Amygdala (tissue), 56 donors: ENCODE measurements around the gene USP28.
"Not testable (repeated sequence)": the region's sequence is repeated elsewhere in the genome, so short reads cannot be mapped to it uniquely, and the experiment has no call there.

ENCODE experiments used
- DNase-seq, 56 donors: peaks; one replicate each; lab custom pipeline; 2025; lab: John Stamatoyannopoulos, UW

Gene USP28

DNA sequence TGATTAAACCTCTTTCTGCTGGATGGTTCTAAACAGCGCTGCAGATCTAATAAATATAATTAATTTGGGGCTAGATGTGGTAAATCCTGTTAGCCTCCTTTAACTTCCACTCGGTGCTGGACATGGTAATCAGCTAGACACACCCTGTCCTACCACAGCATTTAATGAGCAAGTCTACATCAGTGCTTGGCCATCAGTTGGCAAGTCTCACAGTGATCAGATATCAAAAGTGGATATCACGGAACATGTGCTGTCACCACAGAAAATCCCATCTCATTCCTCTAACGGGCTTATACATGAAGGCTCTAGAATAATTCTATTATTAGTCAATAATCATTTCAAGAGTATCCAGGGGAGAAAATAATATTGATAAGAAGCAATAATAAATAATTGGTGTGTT, 5.6 kb upstream of the USP28 start:
- DNase-seq, result no peak

DNA sequence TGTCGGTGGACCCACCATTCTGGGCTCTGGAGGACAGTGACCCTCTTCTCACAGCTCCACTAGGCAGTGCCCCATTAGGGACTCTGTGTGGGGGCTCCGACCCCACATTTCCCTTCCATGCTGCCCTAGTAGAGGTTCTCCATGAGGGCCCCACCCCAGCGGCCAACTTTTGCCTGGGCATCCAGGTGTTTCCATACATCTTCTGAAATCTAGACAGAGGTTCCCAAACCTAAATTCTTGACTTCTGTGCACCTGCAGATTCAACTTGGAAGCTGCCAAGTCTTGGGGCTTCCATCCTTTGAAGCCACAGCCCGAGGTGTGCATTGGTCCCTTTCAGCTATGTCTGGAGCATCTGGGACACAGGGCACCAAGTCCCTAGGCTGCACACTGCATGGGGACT, 4.1 kb upstream of the USP28 start:
- not testable (repeated sequence) for DNase-seq

DNA sequence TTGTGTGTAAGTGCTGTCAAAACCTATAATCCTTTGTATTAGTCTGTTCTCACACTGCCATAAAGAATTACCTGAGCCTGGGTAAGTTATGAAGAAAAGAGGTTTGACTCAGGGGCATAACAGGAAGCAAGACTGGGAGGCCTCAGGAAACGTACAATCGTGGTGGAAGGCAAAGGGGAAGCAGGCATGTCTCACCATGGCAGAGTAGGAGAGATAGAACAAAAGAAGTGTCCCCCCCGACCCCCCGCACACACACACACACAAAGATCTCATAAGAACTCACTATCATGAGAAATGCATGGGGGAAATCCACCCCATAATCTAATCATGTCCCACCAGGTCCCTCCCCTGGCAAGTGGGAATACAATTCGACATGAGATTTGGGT, 2.3 kb upstream of the USP28 start:
- DNase-seq, result no peak

DNA sequence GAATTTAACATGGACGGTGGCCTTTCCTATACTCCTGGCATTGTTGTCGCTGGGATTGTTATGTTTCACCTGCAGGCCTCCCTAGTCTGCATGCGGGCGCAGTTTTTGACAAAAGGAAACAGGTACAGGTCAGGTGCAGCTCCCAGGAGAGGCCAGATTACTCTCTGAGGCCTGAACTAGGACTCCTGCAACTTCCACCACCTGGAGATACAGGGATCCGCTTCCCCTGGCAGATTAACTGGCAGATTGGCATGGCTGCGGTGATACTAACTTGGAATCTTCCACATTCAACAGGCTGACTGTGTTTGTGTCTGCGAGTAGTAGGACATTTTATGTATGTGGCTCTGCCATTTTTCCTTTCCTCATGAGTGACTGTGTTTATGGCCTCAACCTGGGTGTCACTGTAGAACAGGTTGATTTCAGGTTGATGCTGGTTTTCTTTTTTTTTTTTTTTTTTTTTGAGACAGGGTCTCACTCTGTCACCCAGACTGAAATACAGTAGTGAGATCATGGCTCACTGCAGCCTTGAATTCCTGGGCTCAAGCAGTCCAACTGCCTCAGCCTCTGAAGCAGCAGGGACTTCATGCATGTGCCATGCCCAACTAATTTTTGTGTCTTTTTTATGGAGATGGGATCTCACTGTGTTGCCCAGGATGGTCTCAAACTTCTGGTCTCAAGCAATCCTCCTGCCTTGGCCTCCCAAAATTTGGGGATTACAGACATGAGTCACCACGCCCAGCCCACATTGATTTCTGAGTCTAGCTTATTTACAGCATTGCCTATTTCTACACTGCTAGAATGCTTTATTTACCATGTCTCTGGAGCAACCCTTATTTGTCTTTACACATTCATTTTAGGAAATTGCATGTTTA, 1.7 kb upstream of the USP28 start:
- DNase-seq, result no peak

DNA sequence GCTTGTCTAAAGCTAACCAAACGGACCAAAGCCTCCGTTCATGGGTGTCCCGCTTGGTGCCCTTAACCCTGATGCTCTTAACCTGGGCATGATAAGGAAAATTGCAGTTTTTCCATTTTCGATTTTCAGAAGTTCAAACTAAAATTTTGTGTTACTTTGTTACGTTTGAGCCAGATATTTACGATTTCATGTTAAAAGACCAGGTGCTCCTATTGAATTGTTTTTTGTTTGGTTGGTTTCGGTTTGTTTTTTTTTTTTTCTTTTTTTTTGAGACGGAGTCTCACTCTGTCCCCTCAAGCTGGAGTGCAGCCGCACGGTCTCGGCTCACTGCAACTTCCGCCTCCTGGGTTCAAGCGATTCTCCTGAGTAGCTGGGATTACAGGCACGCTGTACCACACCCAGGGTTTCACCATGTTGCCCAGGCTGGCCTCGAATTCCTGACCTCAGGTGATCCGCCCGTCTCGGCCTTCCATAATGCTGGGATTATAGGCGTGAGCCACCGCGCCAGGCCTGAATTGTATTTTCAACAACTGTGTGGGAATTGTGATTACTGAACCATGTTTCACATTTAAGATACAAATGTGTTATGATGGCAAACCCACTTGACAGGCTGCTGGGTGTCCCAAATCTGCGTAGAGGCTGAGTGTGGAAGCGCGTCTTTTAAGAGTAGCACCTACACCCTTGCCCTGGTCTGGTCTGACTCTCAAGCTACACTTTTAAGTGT, 864 bp upstream of the USP28 start:
- DNase-seq, result no peak

DNA sequence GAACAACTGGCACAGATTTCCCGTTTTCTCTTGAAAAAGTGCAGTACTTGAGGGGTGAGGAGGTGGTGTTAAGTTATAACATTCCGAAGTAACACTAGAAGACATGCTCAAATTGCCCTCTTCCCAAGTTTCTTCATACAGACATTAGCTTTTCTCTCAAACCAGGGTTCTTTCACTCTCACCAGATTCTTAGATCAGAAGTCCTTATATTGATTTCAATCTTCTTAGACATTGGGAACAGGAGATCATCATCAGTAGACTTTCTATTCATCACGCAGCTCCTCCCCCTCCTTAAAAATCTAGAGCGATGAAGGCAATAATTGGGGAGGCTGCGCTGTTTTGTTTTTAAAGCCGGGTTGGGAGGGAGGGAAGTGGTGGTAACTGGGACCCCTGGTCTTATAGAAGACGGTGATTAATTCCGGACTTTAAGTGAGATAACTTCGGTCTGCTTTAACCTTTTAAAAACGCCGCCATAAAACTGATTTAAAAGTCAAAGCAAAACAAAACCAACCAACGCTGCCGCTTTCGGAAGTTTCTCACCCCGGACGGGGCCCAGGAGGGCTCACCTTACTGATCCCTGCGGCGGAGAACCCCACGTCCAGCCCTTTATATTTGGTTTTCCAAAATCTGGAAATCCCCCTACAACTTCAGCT, 665 bp downstream of the USP28 start:
- DNase-seq, result no peak

DNA sequence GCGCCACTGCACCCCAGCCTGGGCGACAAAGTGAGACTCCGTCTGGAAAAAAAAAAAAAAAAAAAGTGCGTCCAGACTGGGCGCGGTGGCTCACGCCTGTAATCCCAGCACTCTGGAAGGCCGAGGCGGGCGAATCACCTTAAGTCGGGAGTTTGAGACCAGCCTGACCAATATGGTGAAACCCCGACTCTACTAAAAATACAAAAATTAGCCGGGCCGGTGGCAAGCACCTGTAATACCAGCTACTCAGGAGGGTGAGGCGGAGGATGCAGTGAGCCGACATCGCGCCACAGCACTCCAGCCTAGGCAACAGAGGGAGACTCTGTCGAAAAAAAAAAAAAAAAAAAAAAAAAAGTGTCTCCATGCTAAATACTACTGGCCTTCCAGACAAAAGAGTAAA, 1.3 kb downstream of the USP28 start:
- DNase-seq, result no peak

DNA sequence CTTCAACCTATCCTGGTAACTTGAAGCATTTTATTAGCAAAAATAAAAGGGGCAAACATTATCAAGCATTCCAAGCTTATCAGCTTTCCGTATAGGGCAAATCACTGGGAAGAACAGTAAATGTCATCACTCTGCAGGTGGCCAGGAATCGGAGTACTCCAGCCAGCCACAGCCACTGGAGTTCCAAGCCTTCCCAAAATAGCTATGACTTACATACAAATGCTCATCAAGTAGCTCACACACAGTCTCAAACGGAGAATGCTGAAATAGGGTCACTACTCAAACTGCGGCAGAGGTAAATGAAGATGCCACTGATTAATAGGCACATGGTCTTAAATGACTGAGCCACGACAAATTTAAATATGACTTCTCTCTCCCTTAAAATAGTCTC, 2.1 kb downstream of the USP28 start:
- DNase-seq, result peak in 1 of 56 donors; percentile 12

DNA sequence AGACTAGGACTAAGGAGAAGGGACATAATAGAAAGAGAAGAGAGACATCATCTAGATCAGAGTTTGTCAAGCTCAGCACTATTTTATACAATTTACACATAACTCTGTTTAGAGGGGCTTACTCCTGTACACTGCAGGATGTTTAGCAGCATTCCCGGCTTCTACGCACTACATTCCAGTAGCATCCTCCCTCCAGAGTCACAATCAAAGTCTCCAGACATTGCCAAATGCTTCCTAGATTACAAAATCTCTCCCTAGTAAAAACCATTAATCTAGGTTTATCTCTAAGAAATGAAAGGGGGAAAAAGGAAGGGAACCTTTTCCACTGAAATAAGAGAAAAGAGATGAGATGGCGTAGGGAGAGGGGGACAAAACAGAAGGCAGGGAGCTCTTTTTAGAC, 4.0 kb downstream of the USP28 start:
- no peak for DNase-seq

DNA sequence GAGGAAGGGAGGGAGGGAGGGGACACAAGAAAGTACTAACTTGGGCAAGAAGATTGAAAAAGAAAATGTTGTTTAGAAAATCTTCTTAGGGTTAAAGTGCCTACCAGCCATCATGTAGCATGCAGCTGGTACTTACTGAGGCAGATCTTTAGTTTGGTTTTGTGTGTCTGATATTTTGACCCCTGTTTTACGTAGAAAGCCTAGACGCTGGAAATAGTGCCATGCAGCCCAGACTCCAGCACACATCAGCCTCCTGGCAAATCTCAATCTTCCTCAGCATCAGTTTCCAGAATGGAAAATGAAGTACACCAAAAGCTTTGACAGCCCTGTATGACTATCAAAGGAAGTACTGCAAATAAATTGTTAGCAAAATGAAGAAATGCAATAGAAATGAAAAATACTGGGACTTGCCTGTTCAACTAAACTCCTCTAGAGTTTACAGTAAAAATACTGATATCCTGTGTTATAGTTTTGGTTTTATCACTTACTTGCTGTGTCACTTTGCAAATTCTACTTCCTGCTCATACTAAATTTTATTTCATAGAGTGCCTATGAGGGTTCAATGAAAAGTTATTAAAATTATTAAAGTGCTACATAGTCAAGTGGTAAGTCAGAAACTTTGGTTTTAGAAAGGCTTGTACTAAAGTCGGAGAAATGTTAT, 7.4 kb downstream of the USP28 start:
- no peak for DNase-seq

DNA sequence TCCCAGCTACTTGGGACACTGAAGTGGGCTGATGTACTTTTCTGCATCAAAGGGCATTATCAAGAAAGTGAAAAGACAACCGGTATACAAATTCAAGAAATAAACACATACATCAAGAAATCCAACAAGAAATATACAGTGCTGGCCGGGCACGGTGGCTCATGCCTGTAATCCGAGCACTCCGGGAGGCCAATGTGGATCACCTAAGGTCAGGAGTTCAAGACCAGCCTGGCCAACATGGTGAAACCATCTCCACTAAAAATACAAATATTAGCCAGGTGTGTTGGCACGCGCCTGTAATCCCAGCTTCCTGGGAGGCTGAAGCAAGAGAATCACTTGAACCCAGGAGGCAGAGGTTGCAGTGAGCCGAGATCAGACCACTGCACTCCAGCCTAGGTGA, 9.5 kb downstream of the USP28 start:
- no peak for DNase-seq

DNA sequence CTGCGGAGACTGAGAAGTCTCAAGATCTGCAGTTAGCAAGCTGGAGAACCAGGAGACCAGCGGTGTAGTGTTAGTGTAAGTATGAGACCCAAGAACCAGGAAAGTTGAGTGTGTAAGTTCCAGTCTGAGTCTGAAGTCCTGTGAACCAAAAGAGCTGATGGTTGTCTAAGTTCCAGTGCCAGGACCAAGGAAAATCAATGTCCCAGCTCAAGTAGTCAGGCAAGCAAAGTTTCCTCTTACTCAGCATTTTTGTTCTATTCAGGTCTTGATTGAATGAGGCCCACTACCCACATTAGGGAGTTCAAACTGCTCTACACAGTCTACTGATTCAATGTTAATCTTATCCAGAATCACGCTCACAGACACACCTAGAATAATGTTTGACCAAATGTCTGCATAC, 11.0 kb downstream of the USP28 start:
- DNase-seq, result no peak

DNA sequence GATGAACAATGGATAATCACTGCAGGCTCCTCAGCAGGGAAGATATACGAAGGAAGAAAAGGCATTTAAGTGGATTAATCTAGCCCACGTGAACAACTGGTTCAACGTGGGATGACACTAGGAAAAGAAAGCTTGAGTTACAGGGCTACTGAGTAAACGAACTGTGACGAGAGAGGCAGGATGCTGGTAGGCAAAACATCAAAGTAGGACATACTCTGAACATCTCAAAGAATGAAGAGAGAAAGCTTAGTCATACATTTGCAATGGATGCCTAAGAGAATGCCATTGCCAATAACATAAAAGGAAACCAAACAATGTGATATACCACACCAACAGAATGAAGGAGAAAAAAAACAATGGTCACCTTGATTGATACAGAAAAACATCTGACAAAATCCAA, 12.9 kb downstream of the USP28 start:
- DNase-seq, result no peak

DNA sequence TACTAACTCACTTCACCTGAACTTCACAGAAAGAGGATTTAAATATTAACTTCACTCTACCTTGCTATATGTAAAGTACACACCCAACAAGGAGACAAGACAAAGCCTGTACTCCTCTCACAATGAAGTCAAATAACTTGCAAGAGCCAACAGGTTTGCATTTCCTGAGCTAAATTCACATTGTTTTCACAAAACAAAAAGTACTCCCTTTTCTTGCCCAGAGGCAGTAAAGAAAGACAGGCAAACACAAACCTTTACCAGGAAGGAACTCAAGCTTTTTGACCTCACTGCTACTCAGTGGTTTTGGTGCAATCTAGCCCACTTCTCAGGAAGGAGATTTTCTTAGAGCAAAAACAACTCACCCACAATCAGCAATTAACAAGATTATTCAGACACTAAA, 15.7 kb downstream of the USP28 start:
- DNase-seq, result no peak

DNA sequence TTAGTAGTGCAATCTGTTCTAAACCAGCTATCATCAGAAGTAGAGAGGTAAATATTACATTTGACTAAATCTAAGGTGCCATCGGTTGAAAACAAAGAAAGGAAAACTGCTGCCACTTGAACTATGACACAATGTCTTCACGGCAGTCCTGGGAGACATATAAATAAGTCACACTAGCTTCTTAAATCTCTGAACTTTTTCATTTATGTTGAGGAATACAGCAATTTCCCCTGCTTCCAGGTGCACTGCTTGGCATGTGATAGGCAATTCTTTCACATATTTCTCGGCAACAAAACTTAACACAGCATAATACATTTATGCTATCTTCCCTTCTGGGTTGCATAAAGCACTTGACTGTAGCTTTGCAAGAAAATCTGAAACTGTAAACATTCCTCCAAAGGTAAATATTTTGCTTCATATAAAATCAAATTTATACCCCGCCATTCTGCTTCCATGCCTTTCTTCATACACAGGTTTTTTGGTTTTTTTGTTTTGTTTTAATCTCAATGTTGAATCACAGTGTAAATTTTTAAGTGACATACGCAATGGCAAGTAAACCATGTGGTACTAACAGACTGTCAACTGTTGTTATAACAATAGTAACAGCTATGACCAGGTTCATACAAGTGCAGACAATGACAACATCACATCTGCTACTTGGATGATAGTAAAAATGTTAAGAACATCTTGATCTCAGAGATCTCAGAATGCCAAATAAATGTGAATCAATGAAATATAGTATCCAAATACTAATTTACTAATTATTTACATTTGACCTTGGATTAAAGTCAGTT, 18.2 kb downstream of the USP28 start:
- DNase-seq, result no peak

DNA sequence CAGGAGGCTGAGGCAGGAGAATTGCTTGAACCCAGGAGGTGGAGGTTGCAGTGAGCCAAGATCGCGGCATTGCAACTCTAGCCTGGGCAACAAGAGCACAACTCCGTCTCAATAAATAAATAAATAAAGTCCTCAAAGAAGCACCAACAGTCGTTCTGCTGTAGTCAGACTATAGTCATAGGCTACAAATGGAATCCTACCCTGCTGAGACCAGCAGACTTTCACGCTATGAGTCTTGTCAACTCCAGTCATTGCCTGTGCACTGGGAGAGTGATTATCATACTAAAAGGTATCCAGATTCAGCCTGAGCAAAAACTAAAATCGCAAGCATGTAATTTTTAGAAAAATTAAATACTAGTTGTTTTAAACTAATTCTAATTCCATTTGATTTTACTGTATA, 19.6 kb downstream of the USP28 start:
- DNase-seq, result no peak

DNA sequence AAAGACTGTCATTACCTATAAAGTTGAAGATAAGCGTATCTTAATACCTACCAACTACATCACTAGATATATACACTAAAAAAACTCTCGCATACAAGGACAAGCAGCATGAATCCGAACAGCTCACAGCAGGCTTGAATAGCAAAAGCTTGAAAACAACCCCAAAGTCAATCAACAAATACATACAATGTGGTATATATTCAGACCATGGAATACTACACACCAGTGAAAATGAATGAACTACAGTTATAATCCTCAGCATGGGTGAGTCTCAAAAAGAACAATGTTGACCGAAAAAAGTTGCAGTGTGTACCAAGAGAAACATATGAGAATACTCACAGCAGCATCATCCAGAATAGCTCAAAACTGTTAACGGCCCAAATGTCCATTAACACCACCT, 25.2 kb downstream of the USP28 start:
- DNase-seq, result no peak

DNA sequence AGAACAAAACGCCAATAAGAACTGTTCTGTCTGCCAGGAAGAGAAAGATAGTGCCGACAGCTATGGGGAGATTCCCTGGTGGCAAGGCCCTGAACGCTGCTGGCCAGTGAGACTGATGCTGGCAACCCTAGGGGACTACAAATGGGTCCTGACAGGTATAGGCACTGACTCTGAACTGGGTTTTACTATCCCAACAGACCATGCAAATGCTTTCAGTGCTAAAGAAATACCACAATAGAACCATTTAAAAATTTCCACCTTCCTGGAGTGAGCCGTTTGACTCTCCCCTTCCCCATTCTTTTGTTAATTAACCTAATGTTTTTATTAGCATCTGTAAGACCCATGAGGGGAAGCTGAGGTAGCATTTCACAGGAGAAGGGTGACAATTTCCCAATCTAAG, 25.7 kb downstream of the USP28 start:
- no peak for DNase-seq

DNA sequence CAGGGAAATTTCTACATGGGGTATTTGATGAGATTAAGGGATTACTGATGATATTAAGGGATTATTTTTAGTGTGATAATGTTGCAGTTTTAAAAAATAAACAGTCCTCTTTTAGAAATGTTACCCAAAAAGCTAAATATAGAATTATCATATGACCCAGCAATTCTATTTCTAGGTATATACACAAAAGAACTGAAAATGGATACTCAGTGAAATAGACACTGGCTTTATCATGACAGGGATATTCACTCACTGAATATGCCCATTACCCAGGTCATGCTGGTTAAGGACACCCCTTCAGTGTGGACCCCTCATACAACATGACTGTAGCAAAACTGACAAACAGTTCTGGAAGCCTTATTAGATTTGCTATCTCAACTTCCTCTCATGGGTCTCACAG, 27.8 kb downstream of the USP28 start:
- DNase-seq, result no peak

DNA sequence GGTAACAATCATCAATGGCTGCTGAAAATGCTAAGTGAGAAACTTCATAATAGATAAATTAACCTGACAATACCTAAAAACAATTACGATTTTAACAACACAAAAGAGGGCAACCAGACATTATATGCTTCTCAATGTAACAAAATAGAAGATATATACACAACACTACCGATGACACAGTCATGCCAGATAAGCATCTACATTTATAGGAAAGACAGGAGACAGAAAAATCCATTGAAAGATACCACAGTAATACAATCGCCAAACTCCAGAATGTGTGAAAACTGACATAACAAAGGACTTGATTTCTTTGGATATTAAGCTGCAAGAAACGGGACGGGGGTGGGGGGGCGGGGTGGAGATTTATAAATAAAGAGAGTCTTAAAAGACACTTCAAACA, 28.3 kb downstream of the USP28 start:
- no peak for DNase-seq
